ENCODE data around the gene SLC12A2. TPM values are rescaled to one million over a fixed set of nuclear protein-coding genes. Genes with fewer than 3 reads are reported as not detected.

The SLC12A2 gene
- total RNA-seq, 1 donor from 2014 or later, result 11.5 TPM

DNA sequence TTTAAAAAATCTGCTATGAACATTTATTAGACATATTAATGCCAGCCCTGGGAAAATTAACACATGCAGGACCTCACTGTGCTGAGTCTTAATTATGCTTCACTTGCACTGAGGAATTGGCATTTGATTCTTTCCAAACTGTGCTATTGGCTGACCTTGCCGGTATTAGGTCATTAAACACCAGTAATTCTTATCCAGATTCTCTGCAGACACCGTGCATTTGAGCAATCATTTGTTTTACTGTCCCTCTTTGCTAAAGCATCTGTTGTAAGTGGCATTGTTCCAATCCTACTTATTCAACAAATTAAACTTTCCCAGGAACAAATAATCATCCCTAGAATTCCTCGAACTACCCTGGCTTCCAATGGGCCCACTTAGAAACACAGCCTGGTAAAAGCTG, 145.0 kb downstream of the SLC12A2 start:
- intact Hi-C loops (cut with micrococcal nuclease), result no loop called here
- Histone ChIP-seq H3K4me1 (peaks cover 8% of the 10 kb centered on the region), H3K4me3 (no peak overlapping the region), H3K27ac (replicated peaks) (no peak overlapping the region), H3K27me3 (ENCODE audit: low read depth) (no peaks in the 10 kb centered on the region), H3K9me3 (replicated peaks) (peaks cover 14% of the 10 kb centered on the region), H3K36me3 (no peaks in the 10 kb centered on the region)
- no peak for DNase-seq
- TF ChIP-seq, protein P1, sequence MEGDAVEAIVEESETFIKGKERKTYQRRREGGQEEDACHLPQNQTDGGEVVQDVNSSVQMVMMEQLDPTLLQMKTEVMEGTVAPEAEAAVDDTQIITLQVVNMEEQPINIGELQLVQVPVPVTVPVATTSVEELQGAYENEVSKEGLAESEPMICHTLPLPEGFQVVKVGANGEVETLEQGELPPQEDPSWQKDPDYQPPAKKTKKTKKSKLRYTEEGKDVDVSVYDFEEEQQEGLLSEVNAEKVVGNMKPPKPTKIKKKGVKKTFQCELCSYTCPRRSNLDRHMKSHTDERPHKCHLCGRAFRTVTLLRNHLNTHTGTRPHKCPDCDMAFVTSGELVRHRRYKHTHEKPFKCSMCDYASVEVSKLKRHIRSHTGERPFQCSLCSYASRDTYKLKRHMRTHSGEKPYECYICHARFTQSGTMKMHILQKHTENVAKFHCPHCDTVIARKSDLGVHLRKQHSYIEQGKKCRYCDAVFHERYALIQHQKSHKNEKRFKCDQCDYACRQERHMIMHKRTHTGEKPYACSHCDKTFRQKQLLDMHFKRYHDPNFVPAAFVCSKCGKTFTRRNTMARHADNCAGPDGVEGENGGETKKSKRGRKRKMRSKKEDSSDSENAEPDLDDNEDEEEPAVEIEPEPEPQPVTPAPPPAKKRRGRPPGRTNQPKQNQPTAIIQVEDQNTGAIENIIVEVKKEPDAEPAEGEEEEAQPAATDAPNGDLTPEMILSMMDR (IDR thresholded peaks at IDR 0.05; ENCODE audit: borderline replicate concordance), result no peak

- H3K36me3 ChIP-seq, result no peaks in the 10 kb centered on the region
- DNase-seq, result no peak
- peaks cover 7% of the 10 kb centered on the region for H3K27me3 ChIP-seq (ENCODE audit: low read depth)
- TF ChIP-seq, protein P1 (IDR thresholded peaks at IDR 0.05; ENCODE audit: borderline replicate concordance), result no peak
- no peak overlapping the region for H3K4me3 ChIP-seq
- intact Hi-C loops (cut with micrococcal nuclease), result no loop called here
- H3K4me1 ChIP-seq, result peaks cover 7% of the 10 kb centered on the region
- no peak overlapping the region for H3K27ac ChIP-seq (replicated peaks)
- H3K9me3 ChIP-seq (replicated peaks), result peaks cover 14% of the 10 kb centered on the region
Measured at GRCh38 chr5:128234928-128235641, 151.5 kb downstream of the SLC12A2 start.

DNA sequence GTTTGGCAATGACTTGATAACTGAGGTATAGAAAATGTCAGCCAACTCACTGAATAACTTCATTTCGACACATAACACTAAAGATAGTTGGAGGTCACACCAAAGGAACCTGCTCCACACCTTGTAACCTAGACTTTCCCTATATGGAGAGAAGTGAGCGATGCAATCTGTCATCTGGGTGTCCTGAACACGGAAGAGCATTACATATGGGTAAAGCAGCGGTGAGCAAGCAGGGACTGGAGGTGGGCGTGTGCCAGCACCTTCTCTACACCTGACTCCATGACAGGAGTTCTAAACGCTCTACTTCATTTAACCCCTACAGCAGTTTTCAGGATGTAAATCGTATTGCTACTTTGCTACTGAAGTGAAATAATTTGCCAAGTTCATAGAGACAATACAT, 152.8 kb downstream of the SLC12A2 start:
- Histone ChIP-seq H3K27ac (replicated peaks) (no peak overlapping the region), H3K4me3 (no peak overlapping the region), H3K36me3 (no peaks in the 10 kb centered on the region), H3K4me1 (peaks cover 7% of the 10 kb centered on the region), H3K27me3 (ENCODE audit: low read depth) (peaks cover 7% of the 10 kb centered on the region), H3K9me3 (replicated peaks) (peaks cover 2% of the 10 kb centered on the region)
- no peak for DNase-seq
- TF ChIP-seq, protein P1 (IDR thresholded peaks at IDR 0.05; ENCODE audit: borderline replicate concordance), result no peak
- intact Hi-C loops (cut with micrococcal nuclease), result no loop called here

DNA sequence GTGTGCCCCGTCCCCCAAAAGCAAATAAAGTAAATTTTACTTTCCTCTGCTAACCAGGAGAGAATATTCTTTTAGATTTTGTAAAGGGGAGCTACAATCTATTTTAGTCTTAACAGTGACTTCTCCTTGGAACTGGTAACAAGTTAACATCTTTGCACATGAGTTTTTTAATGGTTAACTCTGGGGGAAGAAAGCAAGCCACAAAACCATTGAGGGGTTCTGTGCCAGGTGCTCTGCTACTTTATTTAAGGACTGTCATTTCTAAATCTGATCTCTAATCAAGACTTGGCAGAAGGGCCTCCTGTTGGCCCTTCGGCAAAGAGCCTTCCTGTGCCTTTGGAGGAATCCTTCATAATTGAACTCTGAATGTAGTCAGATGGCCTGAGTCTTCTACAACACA, 153.4 kb downstream of the SLC12A2 start:
- DNase-seq, result no peak
- H3K4me3 ChIP-seq, result no peak overlapping the region
- H3K4me1 ChIP-seq, result peaks cover 7% of the 10 kb centered on the region
- TF ChIP-seq, protein P1 (IDR thresholded peaks at IDR 0.05; ENCODE audit: borderline replicate concordance), result no peak
- H3K27ac ChIP-seq (replicated peaks), result no peak overlapping the region
- intact Hi-C loops (cut with micrococcal nuclease), result no loop called here
- H3K36me3 ChIP-seq, result no peaks in the 10 kb centered on the region
- H3K9me3 ChIP-seq (replicated peaks), result no peaks in the 10 kb centered on the region
- H3K27me3 ChIP-seq (ENCODE audit: low read depth), result peaks cover 7% of the 10 kb centered on the region

DNA sequence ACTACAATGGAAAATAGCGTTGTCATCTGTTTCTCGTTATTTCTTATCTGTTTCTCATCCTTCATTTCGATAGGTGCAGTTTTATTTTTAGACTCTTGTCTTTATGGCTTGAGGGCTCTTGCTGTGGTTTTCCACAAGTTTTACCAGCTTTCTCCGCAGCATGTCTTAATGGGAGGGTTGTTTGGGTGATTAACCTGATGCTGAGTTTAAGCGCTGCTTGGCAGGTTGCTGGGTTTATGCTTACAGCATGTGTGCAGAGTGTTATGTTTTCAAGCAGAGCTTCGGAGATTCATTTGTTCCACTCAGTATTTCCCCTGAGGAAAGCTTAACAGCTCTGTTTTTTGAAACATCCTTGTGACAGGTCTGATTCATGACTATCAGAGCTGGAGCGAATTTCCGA, 154.0 kb downstream of the SLC12A2 start:
- intact Hi-C loops (cut with micrococcal nuclease), result no loop called here
- no peak for DNase-seq
- H3K27ac ChIP-seq (replicated peaks), result no peak overlapping the region
- no peaks in the 10 kb centered on the region for H3K9me3 ChIP-seq (replicated peaks)
- no peak overlapping the region for H3K4me3 ChIP-seq
- peaks cover 7% of the 10 kb centered on the region for H3K27me3 ChIP-seq (ENCODE audit: low read depth)
- peaks cover 7% of the 10 kb centered on the region for H3K4me1 ChIP-seq
- TF ChIP-seq, protein P1 (IDR thresholded peaks at IDR 0.05; ENCODE audit: borderline replicate concordance), result no peak
- H3K36me3 ChIP-seq, result no peaks in the 10 kb centered on the region

Measured in left ventricle myocardium inferior (tissue), 1 donor.